Lower leg skin (tissue), 4 donors: ENCODE data around the gene AGAP3. TPM values are rescaled to one million over a fixed set of nuclear protein-coding genes. Genes with fewer than 3 reads are reported as not detected.

Experiments
- DNase-seq, 2 donors: peaks; one replicate each; pipeline ENCODE4 v3.0.0-alpha.2; 2019; ENCODE audit warnings: low spot score in 2 of 2
- H3K4me3 ChIP-seq: fragments of 200-600 bp; sonication (generic); 2 replicates; pipeline ENCODE4 v1.5.1; 2017; ENCODE audit warnings: mild to moderate bottlenecking, low read depth; ENCODE audit not compliant: poor library complexity, severe bottlenecking
- POLR2A ChIP-seq, 2 donors: fragments of 450-650 bp; IDR thresholded peaks; one replicate each; pipeline ENCODE4 v1.6.1; 2016 to 2017; ENCODE audit warnings: antibody characterized with exemption in 2 of 2, mild to moderate bottlenecking in 1 of 2, moderate library complexity in 1 of 2
- WGBS, 2 donors: methylation state at CpG; one replicate each; pipeline ENCODE4 v1.1.5; 2018; 5-methylcytosine and 5-hydroxymethylcytosine counted together
- intact Hi-C: fragments of 100-400 bp; cut with DNase I; formaldehyde crosslinking; loops from one replicate; pipeline ENCODE4 v1.15.0; 2023; ENCODE audit warnings: low total_unique reads
- total RNA-seq, 4 donors: library from RNA; depleted of rRNA; stranded (reverse); fragments of >200 nt; gene quantifications; one replicate each; pipeline ENCODE4 v1.1.0, GENCODE V29; 2016
- TF ChIP-seq, protein P1 (sequence below), 3 donors: fragments of 450-650 bp; IDR thresholded peaks; one replicate each; pipeline ENCODE4 v1.5.1; 2016; ENCODE audit warnings: antibody characterized with exemption in 3 of 3, mild to moderate bottlenecking in 3 of 3, moderate library complexity in 2 of 3

Gene AGAP3
- total RNA-seq, 4 donors from 2014 or later = 81.2 to 132 (median 102) TPM

DNA sequence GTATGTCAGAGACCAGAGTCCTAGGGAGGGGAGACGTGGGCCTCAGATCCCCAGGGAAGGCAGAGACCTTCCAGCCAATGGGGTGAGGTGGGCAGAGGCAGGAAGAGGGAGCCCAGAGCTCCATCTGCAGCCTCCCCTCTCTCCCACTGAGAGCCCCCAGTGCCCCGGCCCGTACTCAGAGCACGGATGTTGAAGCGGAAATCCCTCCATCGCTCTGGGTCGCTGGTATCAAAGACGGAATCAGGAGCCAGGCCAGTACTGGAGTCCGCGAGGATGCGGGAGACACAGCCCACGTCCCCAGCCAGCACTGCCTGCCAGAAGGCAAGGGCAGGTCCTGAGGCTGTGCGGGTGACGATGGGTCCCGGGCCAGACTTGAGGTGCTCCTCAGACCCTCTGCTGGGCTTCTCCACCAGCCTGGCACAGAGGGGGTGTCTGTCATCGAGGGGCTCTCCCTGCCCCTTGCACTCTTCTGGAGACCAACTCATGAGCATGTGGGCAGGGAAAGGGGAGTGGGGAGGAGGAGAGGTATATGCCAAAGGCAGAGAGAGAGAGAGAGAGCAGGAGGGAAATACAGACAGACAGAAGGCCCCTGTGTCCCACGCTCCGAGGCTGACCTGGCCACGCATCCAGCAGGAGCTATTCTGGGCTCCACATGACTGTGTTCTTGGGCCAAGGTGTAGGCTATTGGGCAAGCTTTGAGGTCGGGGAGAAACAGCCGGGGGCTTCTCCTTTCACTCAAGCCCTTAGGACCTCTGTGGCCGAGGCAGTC, 100.5 kb downstream of the AGAP3 start, which contains the start of gene ASB10:
TSS of gene ASB10 (minus strand) at position 611 of the 769 bp plus-strand sequence. CDS start at position 491, 120 bp downstream.
- no peak for TF ChIP-seq POLR2A (IDR thresholded peaks at IDR 0.05)
- intact Hi-C loops = no loop called here
- DNase-seq = no peak
- WGBS, 2 donors = 72 to 81% methylated on average over 18 to 22 of the region's 22 CpGs
- H3K4me3 ChIP-seq = no peak within 1 kb of the TSS

DNA sequence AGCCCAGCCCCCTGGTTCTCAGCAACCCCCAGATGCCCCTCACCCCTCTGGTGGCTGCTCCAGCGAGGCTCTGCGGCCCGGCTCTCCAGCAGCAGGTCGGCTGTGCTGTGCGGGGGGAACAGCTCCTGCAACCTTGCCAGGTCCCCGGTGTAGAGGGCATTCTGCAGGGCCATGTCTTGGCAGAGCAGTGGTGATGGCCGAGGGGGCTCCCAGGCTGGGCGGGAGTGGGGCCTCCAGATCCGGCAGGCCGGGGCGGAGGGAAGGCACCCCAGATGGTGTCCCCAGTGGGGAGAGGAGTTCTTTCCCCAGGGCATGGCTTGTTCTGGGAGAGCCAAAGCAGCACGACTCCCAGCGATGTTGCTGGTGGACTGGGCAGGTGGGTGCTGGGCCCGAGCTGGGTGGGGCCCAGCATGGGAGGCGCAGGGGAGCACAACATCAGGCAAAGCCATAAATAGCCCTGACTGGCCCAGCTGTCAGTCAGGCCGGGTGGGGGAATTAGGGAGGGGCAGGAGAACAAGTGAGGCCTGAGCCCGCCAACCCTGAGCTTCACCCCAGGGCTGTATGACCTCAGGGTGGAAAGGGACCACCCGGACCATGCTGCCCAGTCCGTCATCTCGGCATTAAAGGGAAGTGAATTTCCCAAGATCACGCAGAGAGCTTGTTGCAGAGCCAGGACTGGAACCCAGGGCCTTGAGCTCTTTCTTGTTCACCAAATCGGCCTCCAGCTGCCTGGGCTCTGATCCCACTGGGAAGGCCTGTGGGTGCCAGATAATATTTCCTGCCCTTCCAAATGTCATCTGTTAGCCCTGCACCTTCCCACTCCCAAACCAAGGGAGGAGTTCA, 101.4 kb downstream of the AGAP3 start:
- intact Hi-C loops = no loop called here
- WGBS, 2 donors = 71 to 73% methylated on average over 17 to 20 of the region's 22 CpGs
- no peak overlapping the region for H3K4me3 ChIP-seq
- no peak for TF ChIP-seq POLR2A (IDR thresholded peaks at IDR 0.05)
- TF ChIP-seq, protein P1, sequence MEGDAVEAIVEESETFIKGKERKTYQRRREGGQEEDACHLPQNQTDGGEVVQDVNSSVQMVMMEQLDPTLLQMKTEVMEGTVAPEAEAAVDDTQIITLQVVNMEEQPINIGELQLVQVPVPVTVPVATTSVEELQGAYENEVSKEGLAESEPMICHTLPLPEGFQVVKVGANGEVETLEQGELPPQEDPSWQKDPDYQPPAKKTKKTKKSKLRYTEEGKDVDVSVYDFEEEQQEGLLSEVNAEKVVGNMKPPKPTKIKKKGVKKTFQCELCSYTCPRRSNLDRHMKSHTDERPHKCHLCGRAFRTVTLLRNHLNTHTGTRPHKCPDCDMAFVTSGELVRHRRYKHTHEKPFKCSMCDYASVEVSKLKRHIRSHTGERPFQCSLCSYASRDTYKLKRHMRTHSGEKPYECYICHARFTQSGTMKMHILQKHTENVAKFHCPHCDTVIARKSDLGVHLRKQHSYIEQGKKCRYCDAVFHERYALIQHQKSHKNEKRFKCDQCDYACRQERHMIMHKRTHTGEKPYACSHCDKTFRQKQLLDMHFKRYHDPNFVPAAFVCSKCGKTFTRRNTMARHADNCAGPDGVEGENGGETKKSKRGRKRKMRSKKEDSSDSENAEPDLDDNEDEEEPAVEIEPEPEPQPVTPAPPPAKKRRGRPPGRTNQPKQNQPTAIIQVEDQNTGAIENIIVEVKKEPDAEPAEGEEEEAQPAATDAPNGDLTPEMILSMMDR (IDR thresholded peaks at IDR 0.05) = no peak
- DNase-seq = no peak

DNA sequence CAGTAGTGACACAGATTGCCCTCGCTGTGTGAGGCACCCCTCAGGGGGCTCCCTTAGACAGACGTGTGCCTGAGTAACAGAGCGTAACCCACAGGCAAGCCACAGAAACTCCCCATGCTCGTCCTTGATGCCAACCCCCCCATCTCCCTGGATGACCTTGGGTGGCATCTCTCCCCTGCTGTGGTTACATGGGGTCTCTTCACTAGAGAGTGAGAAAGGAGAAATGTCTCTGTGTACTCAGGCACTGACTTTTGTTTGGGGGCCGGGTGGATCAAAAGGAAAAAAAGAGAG, 101.9 kb downstream of the AGAP3 start:
- TF ChIP-seq, protein P1 (IDR thresholded peaks at IDR 0.05) = no peak
- TF ChIP-seq POLR2A (IDR thresholded peaks at IDR 0.05) = no peak
- intact Hi-C loops = no loop called here
- 45 to 57% methylated on average over 5 of the region's 5 CpGs for WGBS, 2 donors
- no peak for DNase-seq
- H3K4me3 ChIP-seq = no peak overlapping the region

DNA sequence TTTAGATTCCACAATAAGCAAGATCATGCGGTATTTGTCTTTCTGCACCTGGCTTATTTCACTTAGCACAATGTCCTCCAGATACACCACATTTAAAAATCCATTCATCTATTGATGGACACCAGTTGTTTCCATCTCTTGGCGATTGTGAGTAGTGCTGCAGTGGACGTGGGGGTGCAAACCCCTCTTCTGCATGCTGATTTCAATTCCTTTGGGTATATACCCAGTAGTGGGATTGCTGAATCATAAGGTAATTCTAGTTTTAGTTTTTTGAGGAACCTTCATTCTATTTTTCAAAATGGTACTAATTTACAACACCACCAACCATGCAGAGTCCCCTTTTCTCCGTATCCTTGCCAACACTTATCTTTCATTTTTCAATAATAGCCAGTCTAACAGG, 102.8 kb downstream of the AGAP3 start:
- WGBS, 2 donors = 79 to 83% methylated on average over 4 of the region's 4 CpGs
- no peak overlapping the region for H3K4me3 ChIP-seq
- no peak for TF ChIP-seq POLR2A (IDR thresholded peaks at IDR 0.05)
- TF ChIP-seq, protein P1 (IDR thresholded peaks at IDR 0.05) = no peak
- intact Hi-C loops = no loop called here
- DNase-seq = no peak

DNA sequence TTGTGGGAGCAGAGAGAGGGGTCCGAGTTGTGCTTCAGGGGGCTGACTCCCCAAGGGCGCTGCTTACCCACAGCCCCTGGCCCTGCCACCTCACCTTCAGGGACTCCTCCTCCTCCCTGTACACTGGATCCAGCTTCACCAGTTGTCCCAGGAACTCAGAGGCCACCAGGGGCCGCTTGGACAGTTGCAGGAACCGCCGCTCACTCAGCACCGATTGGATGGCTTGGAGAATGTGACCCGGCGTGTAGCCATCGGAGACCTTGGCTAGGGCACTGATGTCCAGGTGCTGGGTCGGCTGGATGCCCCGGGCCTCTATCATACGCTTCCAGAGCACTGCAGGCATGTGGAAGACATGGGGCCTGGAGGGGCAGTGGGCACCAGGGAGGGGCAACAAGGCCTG, 105.3 kb downstream of the AGAP3 start:
- TF ChIP-seq, protein P1 (IDR thresholded peaks at IDR 0.05) = no peak
- no peak for TF ChIP-seq POLR2A (IDR thresholded peaks at IDR 0.05)
- H3K4me3 ChIP-seq = no peak overlapping the region
- 81 to 91% methylated on average over 2 to 11 of the region's 12 CpGs for WGBS, 2 donors
- intact Hi-C loops = no loop called here
- DNase-seq = no peak

DNA sequence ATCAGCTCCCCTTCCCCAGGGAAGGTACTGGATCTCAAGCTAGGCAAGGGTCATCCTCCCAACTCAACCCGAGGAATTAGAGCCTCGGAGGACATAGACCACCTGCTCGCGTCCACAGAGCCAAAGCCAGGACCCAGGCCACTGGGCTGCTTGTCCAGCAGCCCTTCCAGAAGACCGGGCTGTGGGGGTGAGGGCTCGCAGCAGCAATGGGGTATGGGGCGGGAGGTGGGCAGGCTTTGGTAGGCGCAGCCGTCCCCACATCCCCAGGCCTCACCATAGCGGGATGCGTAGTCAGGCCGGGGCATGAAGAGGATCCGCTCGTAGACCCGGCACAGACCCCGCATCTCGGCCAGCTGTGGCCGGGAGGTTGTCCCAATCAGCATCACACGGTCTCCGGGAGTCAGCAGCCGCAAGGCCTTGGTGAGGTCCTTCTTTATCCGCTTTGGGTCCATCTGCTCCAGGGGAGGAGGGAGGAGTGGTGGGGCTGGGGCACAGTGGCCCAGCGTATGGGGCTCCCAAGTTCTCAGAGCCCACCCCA, 105.8 kb downstream of the AGAP3 start:
- intact Hi-C loops = no loop called here
- 93 to 94% methylated on average over 22 to 23 of the region's 23 CpGs for WGBS, 2 donors
- H3K4me3 ChIP-seq = no peak overlapping the region
- TF ChIP-seq, protein P1 (IDR thresholded peaks at IDR 0.05) = no peak
- TF ChIP-seq POLR2A (IDR thresholded peaks at IDR 0.05) = no peak
- DNase-seq = no peak
